ENCODE results near the gene ERC1.

- TF ChIP-seq EP300 (IDR thresholded peaks at IDR 0.05) = no peak
- no peak for TF ChIP-seq POLR2AphosphoS5 (IDR thresholded peaks at IDR 0.05)
- no peak for TF ChIP-seq POLR2A (IDR thresholded peaks at IDR 0.05)
These were observed 29.4 kb downstream of the ERC1 start for GRCh38 chr12:1020389-1020788.

Measured in suprapubic skin (tissue), 4 donors.